ENCODE measurements around the gene ATP2C1.

Gene ATP2C1

DNA sequence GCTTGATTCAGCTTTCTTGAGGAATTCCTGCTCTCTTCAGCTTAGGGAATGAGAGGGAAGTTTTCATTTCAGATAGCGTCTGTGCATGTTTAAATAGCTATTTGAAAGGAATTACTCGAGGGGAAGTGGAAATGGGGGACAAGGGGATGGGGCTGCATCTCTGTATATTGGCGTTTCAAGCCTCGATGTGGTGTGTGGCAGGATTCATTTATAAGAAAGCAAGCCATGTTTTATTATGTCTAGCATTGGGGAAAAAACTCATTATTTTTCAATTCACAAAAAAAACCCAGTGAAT, 1.0 kb downstream of the ATP2C1 start:
- no peak for DNase-seq

DNA sequence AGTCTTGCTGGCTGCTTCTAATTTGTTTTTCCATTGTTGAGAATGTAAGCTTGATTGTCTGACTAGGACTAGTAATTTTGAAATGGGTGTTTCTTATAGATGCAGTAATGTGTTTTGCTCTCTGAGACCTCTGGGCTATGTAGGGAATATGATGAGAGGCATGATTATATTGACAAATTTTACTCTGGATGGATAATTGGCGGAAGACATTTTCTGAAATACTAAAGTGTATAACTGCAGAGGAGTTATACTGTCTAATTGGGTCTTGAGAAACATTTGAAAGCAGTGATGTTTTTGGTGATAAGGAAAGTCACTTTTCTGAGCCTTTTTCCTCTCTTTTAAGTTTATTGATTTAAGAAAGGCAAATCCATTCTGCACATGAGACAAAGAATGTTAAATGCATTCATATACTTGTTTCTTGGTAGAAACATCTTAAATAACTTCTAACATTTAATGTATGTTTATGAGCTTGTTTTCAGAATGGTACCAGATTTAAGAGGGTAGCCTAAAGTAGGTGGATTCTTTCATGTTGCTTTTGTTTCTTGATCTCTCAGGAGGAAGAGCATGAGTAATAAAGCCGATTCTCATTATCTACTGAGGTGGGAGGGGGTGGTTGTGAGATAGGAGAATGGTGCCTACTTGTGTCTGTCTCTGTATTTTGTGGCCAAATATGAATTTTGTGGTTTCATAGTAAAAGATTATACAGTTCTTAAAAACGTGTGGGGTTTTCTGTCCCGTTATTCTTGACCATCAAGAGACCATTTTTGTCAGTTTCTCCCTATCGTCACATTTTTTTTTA, 2.0 kb downstream of the ATP2C1 start:
- DNase-seq, result no peak

DNA sequence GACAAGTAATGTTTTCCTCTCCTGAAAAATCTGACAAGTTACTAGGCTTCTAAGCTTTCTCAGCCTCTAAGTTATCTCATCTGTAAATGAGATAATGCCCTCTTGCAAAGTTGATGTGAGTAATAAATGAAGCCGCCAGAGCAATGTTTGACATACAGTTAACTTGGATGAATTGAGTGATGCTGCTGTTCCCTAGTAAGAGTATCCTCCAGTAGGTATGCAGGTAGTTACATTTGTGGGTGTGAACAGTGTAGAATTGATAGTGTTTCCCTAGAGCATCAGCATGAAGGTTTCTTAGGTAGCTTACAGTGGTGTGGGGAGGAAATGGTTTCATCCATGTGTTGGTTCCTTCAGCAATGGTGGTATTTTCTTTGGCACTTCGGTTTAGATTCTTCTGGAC, 3.4 kb downstream of the ATP2C1 start:
- DNase-seq, result no peak

DNA sequence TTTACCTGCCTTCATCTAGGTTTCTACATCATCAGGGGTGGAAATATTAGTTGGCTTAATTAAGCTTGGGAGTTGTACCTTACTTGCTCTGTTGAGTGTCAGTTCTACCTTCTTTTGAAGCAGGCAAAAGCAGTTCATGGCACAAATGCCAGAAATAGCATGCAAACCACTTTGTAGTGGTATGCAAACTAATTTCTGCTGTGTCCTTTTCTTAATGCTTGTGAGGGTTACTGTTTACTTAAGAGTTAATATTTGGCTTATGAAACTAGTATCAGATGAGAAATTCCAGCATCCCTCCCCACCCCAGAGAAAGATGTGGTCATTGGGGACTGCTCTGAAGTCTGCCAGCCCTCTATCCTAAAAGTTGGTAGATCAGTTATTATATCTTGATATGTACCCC, 7.1 kb downstream of the ATP2C1 start:
- no peak for DNase-seq

DNA sequence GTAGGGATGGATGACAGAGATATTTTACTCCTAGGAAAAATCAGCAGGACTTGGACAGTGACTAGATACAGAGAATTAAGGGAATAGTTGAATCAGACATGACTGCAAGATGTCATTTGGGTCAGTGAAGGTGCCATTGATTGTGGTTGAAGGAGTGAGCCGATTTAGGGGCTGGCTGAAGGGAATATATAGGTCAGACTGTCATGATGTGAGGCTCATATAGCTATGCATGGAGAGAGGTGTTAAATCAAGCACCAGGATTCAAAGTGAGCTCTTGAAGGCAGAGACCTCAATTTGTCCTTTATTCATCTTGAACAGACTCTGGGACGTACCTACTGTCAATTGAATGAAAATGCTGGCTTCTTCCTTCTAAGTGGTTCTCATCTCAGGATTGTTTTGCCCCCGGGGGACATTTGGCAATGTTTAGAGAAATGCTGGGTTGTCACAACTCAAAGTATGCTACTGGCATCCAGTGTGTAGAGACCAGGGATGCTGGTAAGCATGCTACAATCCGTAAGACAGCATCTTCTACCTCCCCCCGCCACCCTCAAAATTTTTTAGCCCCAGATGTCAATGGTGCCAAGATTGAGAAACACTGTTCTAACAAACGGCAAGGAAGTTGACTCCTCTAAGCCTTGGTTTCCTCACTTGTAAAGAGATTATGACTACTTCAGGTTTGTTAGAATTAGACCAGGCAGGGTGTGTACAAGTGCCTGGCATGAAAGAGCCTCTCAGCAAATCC, 7.8 kb downstream of the ATP2C1 start:
- no peak for DNase-seq

DNA sequence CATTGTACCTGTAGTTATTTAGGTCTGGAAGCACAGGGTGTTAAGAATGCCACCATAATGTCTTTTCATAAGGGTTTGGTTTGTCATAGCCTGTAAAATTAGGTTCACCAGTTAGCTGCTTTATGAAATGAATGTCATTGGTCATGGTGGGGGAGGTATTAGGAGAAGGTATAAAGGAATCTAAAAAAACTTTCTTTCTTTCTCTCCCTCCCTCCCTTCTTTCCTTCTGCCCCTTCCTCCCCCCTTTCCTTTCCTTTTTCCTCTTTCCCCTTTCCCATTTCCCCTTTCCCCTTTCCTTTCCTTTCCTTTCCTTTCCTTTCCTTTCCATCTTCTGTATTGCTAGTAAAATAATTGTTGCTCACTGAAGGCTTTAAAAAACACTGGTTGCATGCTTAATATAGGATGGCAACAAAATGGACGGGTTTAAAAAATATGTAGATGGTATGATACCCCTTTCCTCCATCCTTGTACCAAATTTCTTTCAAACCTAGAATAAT, 9.6 kb downstream of the ATP2C1 start:
- no peak for DNase-seq

DNA sequence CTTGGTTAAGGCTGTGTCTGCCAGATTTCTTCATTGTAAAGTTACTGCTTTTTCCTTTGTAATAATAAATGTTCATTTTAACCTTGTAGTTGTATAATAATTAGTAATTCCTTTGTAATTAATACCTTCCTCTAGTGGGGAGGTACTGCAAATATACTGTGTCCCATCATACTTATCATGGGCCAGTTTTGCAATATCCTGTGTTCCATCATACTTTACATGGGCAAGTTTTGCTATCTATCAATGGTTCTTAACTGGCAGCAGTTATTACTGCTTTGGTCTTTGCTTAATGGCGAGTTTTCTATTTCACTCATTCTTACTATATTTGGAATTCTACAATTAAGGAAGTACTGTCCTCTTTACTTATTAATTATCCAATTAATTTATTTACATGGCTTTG, 10.6 kb downstream of the ATP2C1 start:
- DNase-seq, result no peak

DNA sequence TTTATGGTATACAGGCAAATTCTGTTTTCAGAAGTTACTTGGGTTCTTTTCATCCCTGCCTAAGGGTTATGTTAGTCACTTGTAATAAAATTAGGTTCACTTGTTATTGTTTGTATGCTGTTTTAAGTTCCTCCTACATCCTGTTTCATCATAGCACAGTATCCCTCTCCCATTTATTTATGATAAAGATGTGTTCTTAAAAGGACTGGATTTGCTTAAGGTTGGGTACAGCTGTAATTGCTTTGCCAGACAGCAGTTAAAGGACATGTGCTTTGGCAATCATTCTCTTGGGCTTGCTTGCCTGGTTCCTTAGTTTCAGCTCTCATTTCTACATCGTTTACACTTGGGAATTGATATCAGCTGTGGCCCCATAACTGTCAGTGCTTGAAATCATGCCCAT, 11.7 kb downstream of the ATP2C1 start:
- no peak for DNase-seq

DNA sequence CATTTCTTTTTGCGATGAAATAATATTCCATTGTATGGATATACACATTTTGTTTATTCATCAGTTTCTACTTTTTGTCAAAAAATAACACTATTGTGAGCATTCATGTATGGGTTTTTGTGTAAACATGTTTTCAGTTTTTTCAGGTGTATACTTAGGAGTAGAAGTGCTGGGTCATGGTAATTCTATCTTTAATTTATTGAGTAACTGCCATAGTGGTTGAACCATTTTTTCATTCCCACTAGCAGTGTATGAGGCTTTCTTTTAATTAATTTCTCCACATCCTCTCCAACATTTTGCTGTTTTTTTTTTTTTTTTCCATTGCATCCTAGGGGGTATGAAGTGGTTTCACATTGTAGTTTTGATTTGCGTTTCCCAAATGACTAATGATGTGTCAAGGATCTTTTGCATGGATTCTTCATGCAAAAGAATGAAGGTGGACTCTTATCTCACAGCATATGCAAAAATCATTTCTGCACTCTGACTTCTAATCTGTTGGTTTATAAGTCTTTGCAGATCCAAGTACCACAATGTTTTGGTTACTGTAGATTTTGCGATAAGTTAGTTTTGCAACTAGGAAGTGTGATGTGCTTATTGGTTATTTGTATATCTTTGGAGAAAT, 12.6 kb downstream of the ATP2C1 start:
- DNase-seq, result no peak

DNA sequence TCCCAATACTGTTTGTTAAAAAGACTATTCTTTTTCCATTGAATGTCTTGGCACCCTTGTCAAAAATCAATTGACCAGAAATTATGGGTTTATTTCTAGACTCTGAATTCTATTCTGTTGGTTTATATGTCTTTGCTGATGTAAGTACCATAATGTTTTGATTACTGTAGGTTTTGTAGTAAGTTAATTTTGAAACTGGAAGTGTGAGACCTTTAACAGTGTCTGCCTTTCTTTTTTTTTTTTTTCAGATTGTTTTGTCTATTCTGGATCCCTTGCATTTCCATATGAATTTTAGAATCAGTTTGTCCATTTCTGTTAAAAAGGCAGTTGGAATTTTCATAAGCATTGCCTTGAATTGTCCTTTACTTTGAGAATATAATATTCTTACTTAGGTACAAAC, 13.6 kb downstream of the ATP2C1 start:
- no peak for DNase-seq

DNA sequence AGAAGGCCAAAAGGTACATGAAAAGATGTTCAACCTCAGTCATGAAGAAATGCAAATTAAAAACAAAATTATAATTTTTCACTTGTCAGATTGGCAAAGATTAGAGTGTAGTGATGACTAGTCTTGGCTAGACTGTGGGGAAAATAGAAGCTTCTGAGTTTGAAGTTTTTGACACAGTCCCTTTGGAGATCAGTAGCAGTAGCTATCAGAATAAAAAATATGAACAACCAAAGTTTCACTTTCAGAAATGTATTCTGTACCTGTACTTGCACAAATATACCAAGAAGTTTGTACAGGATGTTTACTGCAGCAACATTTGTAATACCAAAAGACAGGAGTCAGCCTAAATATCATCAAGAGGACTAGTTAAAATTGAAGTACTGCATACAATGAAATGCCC, 14.1 kb downstream of the ATP2C1 start:
- DNase-seq, result no peak

DNA sequence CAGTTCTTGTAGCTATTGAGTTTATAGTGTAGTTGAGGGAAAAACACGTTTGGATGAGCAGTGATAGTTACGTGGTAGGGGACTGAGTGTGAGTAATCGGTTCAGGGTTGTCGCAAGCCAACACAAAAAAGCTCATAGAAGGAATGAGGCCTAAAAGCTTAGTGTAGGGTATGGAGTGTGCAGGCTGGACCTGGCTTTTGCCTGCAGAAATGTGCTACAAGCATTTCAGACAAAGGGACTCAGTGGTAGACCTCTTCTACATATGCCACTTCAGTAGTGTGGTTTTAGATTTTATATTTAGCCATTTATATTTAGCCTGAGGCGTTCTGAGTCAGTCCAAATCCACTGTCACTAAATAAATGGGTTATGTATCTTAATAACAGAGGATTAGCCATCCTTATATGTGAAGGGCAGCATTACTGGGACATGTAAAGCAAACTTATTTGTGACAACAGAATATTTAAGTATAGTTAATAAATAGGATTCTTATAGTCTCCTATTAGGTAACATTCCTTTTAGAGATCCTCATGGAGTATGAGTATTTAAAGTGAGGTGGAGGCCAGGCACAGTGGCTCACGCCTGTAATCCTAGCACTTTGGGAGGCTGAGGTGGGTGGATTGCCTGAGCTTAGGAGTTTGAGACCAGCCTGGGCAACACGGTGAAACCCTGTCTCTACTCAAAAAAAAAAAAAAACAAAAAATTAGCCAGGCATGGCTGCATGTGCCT, 21.8 kb downstream of the ATP2C1 start:
- DNase-seq, result no peak

DNA sequence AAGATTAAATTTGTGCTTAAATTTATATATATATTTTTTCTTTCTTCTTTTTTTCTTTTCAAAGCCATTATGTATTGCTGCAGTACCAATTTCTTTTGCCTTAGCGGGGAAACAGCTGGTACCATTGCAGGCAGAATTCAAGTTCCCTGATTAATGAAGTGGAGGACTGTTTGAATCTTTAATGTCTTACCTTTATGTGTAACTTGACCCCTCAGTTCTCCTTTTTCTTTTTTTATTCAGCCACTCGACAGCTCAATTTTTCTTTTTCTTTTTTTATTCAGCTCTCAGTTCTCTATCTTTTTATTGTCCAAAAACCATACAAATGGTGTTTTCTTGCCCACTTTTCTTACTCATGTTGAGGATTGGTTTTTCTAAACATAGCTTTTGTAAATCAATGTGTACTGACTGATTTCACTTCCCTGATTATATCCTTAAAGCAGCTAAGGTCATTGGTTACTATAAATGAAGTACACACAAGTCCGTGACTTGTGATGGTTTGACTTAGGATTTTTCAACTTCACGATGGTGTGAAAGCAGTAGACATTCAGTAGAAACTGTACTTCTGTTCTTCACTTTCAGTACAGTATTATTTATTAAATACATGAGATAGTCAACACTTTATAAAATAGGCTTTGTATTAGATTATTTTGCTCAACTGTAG, 22.8 kb downstream of the ATP2C1 start:
- DNase-seq, result no peak

DNA sequence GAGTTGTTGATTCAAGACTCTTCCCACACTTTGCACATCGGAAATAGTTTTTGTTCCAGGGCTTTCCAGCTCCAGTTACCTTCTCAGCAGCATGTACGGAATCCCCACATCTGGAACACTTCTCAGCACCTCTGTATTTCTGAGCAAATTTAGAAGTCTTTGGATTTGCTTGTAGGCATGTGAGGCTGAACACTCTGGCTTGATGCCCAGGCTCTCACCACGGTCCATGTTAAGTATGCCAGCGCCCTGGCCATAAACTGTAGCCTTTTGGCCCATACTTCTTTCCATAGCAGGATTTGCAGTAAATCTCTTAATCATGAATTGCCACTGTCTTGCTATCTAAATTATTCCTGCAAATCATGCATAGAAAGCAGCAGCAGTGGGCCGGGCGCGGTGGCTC, 24.4 kb downstream of the ATP2C1 start:
- DNase-seq, result no peak

DNA sequence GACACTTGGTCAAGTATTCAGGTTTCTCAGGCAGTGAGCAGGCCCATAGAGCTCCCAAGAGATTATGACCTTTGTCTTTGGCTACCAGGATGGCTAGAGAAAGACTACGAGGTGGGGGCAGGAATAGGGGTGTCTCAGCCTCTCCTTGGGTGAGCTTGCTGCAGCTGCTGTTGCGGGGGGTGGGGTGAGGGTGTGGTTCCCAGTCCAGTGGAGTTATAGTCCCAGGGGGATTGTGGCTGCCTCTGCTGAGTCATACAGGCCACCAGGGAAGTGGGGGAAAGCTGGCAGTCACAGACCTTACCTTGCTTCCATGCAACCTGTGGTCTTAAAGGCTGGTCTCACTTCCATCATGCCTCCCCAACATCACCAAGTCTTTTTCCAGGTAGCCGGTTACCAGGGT, 31.7 kb downstream of the ATP2C1 start:
- DNase-seq, result no peak

DNA sequence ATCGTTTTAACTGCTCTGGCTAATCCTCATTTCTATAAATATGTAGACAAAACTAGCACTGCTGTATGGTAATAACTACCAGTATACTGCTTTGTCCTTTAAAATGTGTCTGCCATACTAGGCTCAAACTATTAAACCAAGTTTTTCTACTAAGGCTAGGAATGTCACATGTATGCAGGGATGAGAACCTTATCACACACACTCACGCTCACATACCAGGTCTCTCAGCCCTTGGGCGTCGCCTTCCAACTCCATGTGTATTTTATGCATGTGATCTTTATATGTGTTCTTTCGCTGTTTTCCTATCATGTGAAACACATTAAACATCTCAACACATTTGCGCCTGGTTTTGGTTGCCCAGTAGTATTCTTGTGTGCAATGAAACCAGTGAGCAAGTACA, 32.6 kb downstream of the ATP2C1 start:
- no peak for DNase-seq

DNA sequence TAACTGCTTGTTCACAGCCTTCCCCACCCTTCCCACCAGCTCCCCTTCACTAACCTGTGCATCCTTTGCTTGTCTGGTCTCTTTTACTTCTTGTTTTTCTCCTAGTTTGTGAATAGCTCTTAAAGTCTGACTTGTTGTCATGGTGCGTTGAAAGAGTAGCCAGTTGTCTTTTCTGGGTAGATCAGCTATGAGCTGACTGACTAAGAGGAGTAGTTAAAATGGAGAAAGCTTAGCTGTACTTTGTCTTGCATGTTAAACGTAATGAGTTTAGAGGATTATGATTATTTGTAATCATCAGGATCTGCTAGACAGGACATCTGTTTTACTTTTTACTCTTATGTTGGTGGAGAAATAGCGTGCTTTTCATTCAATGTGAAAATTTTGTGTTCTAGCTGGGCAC, 35.9 kb downstream of the ATP2C1 start:
- DNase-seq, result no peak

DNA sequence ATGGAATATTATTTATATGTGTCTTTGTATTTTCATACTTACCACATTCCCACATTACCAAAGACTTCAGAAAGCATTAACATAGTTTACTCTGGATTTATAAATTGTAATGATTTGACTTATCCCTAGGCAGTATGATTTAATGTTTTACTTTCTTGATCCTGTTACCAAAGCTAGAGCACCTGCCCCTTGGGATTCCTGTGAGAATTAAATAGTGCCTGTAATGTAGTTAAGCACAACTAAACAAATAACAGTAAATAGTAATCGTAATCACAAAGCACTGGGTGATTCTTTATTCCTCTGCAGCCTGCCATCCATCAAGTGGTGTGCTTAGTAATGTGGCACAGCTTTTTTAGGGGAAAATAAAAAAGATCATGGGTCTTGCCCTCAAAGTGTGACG, 39.1 kb downstream of the ATP2C1 start:
- no peak for DNase-seq

DNA sequence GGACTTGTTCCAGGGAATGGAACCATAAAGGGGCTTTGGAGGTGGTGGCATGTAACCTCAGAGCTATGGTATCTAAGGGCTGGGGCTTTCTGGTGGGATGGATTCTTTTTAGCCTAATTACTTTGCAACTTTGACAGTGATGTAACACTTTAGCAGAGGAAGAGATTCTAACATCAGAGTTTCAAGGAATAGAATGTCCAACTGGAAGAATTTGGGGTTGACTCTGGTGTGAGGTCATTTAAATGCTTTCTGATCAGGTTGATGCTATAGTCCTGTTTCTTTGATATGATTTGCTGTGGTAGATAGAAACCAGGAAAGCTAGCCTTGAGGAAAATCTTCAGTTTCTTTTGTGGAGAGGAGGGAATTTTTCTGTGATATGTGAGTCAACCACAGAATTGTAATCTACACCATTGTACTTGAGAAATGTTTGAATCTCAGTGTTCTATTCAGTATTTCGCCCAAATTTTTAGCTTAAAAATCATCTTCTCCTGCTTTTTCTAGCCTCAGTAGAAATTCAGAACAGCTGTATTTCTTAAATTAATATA, 40.0 kb downstream of the ATP2C1 start:
- DNase-seq, result no peak

DNA sequence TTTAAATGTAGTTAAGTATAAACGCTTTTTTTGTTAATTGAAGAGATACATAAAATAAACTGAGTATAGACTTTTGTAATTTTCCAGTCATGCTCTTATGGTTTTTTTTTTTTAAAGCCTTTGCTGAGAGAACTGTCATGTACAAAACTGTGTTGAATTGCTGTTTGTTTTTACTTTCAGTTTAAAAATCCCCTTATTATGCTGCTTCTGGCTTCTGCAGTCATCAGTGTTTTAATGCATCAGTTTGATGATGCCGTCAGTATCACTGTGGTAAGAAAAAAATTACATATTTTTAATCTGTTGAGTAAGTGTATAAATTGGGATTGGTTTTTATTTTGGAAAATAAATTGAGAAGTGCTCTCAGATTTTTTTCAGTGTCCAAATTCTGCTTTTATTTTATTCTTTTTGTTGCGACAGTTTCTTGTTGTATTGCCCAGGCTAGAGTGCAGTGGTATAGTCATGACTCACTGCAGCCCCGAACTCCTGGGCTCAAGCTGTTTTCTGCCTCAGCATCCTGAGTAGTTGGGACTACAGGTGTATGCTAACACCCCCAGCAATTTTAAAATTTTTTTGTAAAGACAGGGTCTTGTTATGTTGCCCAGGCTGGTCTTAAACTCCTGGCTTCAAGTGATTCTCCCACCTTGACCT, 40.7 kb downstream of the ATP2C1 start:
- no peak for DNase-seq

DNA sequence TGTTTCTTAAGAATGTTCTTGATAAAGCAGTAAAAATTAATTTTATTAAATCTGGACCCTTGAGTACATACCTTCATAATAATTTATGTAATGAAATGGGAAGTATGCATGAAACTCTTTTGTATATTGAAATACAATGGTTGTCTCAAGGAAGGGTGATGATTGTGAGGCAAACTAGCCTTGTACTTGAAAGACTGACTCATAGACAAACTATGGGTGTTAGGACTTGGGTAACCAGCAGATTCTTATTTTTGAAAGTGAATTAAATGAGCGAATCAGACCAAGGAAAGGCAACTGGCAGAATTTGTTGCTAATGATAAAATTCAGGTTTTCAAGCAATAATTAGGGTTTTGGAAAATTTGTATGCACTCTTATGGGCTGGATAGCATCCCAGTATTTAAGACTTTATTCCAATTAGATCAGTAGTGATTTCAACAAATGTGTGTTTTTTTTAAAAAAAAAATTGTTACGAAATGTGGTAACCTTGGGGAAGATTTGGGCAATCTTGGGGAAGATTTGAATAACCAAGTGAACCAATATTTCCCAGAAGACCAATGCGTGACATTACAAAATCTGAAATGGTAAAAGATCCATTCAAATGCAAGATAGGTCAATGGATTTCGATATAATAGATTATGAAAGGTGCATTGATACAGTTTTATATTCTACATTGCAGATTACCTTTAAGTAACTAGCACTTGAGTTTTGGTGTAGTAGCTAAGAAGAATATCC, 42.0 kb downstream of the ATP2C1 start:
- DNase-seq, result no peak
